Panc1 (cell line): ENCODE data around the gene MARCHF3.
"Not testable (repeated sequence)": the region's sequence is repeated elsewhere in the genome, so short reads cannot be mapped to it uniquely, and the experiment has no call there.

ENCODE experiments used
- CTCF ChIP-seq: fragments of 450-650 bp; IDR thresholded peaks from 2 replicates; pipeline ENCODE4 v1.5.1; 2017; ENCODE audit warnings: mild to moderate bottlenecking
- TF ChIP-seq, protein P1 (sequence below), 2 experiments: IDR thresholded peaks; 2 replicates each; pipeline ENCODE4 v1.6.1; 2011 to 2012; ENCODE audit warnings: low read depth in 2 of 2, control low read depth in 1 of 2, low read length in 1 of 2, mild to moderate bottlenecking in 1 of 2, moderate library complexity in 1 of 2; ENCODE audit not compliant: insufficient read depth in 1 of 2

GRCh38 chr5:126845470-126846070 is 184.8 kb downstream of the MARCHF3 start:
- not testable (repeated sequence) for TF ChIP-seq CTCF
- TF ChIP-seq, protein P1, sequence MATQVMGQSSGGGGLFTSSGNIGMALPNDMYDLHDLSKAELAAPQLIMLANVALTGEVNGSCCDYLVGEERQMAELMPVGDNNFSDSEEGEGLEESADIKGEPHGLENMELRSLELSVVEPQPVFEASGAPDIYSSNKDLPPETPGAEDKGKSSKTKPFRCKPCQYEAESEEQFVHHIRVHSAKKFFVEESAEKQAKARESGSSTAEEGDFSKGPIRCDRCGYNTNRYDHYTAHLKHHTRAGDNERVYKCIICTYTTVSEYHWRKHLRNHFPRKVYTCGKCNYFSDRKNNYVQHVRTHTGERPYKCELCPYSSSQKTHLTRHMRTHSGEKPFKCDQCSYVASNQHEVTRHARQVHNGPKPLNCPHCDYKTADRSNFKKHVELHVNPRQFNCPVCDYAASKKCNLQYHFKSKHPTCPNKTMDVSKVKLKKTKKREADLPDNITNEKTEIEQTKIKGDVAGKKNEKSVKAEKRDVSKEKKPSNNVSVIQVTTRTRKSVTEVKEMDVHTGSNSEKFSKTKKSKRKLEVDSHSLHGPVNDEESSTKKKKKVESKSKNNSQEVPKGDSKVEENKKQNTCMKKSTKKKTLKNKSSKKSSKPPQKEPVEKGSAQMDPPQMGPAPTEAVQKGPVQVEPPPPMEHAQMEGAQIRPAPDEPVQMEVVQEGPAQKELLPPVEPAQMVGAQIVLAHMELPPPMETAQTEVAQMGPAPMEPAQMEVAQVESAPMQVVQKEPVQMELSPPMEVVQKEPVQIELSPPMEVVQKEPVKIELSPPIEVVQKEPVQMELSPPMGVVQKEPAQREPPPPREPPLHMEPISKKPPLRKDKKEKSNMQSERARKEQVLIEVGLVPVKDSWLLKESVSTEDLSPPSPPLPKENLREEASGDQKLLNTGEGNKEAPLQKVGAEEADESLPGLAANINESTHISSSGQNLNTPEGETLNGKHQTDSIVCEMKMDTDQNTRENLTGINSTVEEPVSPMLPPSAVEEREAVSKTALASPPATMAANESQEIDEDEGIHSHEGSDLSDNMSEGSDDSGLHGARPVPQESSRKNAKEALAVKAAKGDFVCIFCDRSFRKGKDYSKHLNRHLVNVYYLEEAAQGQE (IDR thresholded peaks at IDR 0.05; ENCODE audit: insufficient read depth in 1 of 2, low read depth in 2 of 2, low read length in 1 of 2), result not testable (repeated sequence)
